ENCODE measurements around the gene RALA.
"Not testable (repeated sequence)": the region's sequence is repeated elsewhere in the genome, so short reads cannot be mapped to it uniquely, and the experiment has no call there.

RALA gene

DNA sequence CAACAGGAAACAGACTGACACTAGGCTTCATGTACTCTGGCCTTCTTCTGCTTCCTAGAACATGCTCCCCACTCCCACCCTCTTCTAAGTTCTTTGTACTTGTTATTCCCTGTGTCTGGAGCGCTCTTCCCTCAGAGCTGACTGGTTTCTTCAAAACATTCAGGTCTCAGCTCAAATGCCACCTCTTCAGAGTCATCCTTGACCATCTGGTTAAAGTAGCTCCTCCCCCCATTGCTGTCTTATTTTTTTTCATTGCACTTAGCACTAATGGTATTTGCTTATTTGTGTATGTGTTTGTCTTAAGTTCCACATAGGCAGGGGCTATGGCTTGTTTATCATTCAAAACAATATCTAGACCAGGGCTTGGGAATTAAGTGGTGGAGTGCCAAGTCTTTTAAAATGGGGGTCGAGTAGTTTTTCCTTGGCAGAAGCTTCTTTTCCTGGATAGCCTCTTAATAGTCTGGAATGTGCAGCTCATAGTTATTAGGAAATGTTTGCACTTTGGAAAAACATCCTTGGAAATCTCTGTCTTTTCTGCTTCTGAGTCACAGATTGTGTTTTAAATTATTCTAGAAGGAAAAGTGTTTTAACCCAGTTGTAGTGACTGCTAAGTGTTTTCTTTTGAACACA lies 60.0 kb downstream of the RALA start:
- DNase-seq (ENCODE audit: low read depth) = no peak

DNA sequence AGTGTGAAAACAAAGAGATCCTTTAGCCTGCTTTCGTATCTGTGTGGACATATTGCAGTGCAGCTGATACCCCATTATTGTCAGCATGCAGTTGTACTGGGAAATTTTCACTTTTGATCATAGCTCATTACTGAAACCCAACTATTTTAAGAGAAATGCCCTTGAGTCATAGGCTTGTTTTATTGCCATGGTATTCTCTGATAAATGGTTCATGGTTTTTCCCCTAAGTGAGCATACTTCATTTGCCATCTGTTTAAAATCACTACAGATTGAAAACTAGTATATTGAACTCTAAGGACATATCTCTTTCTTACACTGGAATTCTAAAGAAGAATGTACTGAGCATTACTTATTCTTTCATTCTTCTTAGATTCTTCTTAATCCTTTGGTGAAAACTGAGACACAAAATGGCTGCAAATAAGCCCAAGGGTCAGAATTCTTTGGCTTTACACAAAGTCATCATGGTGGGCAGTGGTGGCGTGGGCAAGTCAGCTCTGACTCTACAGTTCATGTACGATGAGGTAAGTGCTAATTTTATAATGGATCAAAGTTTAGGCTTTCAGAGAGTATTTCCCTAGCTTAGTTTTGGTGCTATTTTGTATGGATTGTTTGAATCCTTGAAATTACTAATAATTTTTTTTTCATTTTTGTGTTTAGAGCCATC lies 63.0 kb downstream of the RALA start:
- DNase-seq (ENCODE audit: low read depth) = no peak

DNA sequence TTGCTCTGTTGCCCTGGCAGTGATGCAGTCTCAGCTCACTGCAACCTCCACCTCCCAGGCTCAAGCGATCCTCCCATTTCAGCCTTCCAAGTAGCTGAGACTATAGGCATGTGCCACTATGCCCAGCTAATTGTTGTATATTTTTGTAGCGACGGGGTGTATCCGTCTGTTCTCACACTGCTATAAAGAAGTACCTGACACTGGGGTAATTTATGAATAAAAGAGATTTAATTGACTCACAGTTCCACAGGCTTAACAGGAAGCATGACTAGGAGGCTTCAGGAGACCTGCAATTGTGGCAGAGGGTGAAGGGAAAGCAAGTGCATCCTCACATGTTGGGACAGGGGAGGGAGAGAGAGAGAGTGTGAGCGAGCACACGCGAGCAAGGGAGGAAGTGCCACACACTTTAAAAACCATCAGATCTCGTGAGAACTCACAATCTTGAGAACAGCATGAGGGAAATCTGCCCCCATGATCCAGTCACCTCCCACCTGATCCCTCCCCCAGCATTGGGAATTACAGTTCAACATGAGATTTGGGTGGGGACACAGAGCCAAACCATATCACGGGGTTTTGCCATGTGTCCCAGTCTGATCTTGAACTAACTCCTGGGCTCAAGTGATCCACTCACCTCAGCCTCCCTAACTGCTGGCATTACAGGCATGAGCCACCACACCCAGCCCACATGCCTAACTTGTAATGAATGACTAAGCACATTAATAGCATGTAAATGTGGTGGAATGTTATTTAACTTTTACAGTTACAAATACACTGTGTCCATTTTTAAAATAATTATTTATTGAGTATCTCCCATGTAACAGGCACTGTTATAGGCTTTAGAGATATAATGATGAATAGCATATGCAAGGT lies 65.5 kb downstream of the RALA start:
- no peak for DNase-seq (ENCODE audit: low read depth)

DNA sequence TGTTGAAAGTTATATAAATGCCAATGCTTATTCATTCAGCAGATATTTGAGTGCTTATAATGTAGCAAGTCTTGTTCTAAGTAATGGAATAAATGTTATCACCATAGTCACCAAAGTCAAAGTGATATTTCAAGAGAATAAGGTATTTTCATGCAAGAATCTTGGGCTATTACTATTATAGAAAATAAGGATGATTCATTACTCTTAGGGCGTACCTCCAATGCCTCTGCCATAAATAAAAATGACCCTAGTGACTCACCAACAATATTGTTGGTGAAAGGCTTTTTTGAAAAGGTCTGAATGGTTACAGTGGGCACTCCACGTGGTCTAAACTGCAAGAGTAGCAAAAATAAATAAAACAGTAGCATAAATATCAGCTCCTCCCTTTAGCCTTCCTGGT lies 68.4 kb downstream of the RALA start:
- no peak for DNase-seq (ENCODE audit: low read depth)

DNA sequence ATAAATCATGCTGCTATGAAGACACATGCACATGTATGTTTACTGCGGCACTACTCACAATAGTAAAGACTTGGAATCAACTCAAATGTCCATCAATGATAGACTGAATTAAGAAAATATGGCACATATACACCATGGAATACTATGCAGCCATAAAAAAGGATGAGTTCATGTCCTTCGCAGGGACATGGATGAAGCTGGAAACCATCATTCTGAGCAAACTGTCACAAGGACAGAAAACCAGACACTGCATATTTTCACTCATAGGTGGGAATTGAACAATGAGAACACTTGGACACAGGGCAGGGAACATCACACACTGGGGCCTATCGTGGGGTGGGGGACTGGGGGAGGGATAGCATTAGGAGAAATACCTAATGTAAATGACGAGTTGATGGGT lies 69.7 kb downstream of the RALA start:
- DNase-seq (ENCODE audit: low read depth) = not testable (repeated sequence)

DNA sequence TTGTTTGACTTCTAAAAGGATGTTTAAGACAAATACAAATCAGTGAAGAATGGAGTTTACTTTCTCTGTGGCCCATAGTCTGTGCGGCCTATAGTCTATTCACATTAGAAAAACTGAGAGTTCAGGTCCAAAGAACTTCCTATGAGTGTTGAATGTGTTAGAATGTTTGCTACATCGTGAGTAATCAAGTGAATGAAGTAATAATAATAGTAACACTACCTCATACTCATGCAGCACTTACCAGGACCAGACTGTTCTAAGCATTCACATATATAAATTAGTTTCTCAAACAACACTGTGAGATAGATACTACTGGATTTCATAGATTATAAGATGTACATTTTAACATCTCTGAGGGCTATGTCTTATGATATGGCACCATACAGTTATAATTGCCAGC lies 70.4 kb downstream of the RALA start:
- no peak for DNase-seq (ENCODE audit: low read depth)

DNA sequence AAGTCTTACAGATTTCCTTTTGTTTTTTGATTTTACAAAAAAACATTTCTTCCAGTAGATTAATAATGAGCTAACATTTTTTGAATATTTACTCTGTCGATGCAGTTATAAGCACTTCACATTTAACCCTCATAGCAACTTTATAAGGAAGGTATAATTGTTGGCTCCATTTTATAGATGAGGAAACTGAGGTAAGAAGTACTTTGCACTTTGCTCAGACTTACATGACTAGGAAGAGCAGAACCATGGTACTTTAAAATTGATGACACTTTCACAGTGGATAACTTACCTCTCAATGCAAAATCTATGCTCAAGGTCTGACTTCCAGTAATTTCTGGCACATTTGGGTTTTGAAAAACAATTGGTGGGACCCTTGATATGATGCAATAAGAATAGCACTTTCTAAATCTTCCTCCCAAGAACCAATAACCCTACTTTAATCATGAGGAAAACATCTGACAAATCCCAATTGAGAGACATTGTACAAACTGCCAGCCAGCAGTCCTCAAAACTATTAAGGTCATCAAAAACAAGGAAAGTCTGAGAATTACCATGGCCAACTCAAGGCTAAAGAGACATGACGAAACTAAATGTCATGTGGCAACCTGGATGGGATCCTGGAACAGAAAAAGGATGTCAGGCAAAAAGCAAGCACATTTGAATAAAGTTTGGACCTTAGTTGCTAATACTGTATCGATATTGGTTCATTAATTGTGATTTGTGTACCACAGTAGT lies 72.6 kb downstream of the RALA start:
- no peak for DNase-seq (ENCODE audit: low read depth)

DNA sequence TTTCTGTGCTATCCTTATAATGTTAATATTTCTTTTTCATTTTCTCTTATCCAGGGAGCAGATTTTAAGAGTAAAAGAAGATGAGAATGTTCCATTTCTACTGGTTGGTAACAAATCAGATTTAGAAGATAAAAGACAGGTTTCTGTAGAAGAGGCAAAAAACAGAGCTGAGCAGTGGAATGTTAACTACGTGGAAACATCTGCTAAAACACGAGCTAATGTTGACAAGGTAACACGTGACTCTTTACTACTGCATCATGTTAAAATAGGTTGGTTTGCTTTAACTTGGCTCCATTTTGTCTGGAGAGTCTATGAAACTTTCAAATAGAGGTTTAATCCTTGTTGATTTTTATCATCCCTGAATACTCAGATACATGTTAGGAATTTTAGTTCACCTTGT lies 73.3 kb downstream of the RALA start:
- no peak for DNase-seq (ENCODE audit: low read depth)

DNA sequence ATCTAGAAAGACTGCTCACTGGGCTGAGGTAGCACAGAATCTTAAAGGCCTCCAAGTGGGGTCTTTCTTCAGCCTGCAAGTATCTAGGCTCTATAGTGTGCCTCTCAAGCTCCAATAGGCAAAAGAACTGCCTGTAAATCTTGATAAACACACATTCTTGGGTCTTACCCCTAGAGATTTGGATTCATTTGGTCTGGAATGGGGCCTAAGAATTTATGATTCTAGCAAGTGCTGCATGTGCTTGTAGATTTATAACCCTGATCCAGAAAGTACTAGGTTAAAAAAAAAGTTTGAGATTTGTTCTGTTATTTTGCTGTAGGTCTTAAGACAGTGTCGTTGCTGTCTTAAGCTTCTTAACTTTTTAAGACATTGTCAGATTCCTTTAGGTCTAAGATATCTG lies 74.1 kb downstream of the RALA start:
- no peak for DNase-seq (ENCODE audit: low read depth)

DNA sequence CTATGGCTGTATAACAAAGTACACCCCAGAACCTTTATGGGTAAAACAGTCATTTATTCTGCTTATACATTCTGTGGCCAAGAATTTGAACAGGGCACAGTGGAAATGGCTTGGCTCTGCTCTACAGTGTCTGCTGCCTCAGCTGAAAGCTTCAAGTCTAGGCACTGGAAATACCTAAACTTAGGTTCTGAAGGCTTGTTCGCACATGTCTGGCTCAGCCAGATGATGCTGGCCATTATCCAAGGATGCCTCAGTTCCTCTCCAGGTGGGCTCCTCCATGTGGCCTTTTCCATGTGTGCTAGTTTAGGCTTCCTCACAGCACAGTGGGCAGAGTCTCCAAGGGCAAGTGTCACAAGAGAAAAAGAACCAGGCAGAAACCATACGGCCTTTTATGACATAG lies 76.8 kb downstream of the RALA start:
- DNase-seq (ENCODE audit: low read depth) = no peak

DNA sequence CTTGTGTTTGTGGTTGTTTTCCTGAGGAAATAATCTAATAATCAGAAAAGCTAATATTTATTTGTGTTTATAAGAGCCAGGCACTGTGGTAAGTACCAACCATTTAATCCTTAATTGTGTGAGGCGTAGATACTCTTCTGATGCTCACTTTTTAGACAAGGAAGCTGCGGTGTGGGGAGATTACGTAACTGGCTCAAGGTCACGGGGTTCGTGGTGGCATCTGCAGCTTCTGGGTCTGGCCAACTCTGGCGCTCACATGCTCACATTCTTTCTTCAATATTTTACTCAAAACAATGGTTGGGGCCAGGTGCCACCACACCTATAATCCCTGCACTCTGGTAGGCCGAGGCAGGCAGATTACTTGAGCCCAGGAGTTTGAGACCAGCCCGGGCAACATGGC lies 77.6 kb downstream of the RALA start:
- DNase-seq (ENCODE audit: low read depth) = no peak

DNA sequence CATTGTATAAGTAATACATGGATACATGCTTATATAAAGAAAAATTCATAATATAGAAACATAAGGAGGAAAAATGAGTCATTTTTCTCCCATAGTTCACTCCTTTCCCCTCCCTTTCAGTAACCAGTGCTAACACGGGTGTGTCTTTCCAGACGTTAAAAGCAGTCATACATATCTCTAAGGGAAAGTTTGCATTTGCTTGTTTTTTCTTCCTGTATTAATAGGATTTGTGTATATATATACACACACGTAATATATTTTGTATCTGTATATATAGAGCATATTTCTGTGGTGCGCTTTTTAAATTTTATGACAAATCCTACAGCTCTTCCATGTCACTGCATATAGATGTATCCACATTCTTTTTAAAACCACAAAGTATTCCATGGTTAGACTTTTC lies 78.8 kb downstream of the RALA start:
- DNase-seq (ENCODE audit: low read depth) = no peak

DNA sequence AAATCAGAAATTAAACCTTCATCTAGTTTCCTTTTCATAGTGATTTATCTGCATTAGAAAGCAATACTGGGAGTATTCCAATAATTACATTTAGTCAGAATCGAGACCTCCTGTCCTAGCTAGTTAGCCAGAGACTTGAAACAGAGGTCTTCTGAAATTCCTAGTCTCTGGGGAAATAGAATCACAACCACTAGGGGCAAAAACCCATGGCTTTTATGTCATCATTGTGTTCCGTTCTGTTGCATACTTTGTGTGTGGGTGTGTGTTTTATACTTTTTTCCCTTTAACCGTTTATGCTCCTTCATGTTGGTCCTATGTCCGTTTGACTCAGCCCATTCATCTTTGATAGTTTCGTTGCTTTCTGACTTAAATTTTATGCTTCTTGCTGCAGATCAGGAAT lies 79.8 kb downstream of the RALA start:
- DNase-seq (ENCODE audit: low read depth) = no peak

DNA sequence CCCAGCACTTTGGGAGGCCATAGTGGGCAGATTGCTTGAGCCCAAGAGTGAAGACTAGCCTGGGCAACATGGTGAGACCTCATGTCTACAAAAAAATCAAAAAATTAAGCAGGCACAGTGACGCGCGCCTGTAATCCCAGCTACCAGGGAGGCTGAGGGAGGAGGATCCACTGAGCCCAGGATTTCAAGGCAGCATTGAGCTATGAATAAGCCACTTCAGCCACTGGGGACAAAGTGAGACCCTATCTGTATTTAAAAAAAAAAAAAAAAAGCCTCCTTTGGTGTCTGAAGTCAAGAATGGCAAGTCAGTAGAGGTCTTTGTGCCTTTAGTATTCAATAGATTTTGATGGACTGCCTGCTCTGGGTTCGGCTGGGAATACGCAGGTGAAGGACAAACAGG lies 85.7 kb downstream of the RALA start:
- DNase-seq (ENCODE audit: low read depth) = no peak

DNA sequence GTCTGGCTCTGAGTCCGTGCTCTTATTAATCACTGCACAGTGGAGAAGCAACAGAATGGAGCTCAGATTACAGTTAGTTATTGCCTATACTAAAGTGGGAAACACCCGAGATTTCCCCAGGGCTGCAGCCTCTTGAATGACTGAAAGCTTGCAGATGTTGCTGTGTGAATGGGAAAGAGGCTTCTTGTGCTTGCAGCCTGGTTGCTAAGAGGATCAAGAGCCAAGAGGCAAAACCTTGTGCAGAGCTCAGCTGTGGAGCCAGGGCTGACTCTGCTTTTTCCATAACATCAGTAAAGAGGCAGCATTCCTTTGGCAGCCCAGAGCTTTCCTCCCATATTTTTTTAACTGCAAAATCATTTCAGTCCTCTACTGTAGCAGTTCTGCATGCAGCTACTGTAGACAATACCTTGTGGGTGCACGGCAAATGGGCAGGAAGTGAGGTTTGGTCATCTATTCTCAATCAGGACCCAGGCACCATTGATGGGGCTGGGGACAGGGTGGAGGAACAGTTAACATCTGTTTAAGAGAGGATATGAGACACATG lies 86.5 kb downstream of the RALA start:
- DNase-seq (ENCODE audit: low read depth) = no peak

DNA sequence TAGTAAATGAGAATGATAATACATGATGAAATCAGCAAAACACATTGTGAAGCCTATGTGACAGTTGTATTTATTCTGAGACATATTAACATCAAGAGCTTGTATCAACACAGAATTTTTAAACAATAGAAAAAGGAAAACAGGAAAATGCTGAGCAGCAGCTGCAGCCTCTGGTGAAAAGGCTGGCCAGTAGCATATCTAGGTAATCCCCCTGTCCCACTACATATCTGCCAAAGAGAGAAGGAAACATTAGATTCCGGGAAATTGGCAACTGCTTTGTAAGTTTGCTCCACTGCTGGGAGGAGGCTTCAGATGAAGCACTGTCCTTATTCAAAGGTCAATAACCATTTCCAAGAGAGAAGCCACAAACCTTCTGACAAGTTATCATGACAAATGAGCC lies 89.4 kb downstream of the RALA start:
- no peak for DNase-seq (ENCODE audit: low read depth)

DNA sequence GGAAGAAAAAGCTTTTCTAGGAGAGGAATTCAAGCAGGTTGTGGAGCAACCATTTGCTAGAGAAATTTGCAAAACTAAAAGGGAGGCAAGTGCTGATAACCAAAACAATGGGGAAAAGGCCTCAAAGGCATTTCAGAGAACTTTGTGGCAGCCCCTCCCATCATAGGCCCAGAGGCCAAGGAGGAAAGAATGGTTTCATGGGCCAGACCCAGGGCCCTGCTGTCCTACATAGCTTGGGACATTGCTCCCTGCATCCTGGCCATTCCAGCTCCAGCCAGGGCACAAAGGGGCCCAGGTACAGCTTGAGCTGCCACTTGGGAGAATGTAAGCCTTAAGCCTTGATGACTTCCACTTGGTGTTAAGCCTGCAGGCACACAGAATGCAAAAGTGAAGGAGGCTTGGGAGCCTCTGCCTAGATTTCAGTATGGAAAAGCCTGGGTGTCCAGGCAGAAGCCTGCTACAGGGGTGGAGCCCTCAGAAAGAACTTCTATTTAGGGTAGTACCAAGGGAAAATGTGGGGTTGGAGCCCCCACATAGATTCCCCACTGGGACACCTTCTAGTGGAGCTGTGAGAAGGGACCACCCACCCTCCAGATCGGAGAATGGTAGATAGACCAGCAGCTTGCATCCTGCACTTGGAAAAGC lies 91.2 kb downstream of the RALA start:
- no peak for DNase-seq (ENCODE audit: low read depth)

DNA sequence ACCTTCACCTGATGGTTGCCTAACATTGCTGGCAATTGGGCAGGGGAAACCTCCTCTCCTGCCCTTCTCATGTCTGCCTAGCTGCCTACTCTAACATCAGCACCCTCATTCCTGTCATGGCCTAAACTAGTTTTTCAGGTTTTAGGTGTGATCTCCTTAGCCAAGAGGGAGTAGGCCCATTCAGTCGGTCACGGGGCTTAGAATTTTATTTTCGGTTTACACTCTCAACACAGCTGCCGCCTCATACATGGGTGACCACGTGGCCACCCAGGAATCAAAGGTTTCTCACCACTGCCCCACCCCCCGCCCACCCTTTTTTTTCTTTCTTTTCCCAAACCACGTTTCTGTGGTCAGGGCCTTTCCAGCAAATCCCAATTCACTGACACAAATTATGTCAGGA lies 97.2 kb downstream of the RALA start:
- no peak for DNase-seq (ENCODE audit: low read depth)

DNA sequence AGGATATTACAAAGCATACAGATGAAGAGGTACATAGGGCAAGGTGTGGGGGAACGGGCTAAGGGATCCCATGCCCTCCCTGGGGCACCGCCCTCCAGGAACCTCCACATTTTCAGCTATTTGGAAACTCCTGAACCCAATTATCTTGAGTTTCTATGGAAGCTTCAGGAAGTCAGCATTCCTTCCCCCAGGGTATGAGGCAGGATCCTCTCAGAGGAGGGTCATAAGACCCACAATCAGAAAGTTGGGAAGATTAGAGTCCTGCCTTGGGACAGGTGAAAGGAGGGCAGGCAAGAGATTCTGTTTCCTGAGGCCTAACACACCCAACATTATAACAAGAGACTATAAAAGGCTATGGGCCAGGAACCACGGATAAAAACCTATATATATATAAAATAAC lies 98.0 kb downstream of the RALA start:
- DNase-seq (ENCODE audit: low read depth) = no peak

DNA sequence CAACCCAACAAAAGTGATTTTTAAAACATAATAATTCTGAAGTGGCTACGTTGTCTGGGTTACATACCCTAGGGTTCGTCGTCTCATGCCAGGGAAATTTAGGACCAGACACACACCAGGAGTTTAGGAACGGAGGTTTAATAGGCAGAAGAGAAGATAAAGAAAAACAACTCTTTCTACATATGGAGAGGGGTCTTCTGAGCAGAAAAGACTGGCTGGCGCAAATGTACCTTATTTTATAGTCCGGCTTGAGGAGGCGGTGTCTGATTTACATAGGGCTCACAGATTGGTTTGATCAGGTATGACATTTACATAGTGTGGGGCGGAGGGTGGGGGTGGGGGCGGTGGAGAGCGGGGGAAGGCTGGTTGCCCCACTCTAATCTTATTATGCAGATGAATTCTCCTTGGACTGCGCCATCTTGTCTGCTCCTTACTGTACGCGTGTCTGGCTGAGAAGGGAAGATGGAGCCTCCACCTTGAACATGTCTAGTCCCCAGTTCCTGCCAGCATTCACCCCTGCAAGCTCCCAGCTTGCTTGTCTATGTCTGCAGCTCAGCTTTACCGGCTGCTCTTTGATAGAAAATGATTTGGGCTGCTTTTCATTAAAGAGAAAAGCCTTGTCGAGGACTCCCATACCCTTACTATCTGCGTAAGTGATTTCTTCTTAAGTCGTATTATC lies 98.7 kb downstream of the RALA start:
- DNase-seq (ENCODE audit: low read depth) = no peak

Data from activated T-helper 1 cell treated with Interleukin-2 at 50 U/mL for 16 hours (primary cell).